Measurements from ENCODE around the gene MAML3. TPM values are rescaled to one million over a fixed set of nuclear protein-coding genes. Genes with fewer than 3 reads are reported as not detected.

MAML3 gene
- total RNA-seq, 5 donors from 2014 or later (not counting 1 experiment from before 2014, with no cell fraction given) = 2.0 to 3.4 (median 2.7) TPM

- Histone ChIP-seq H3K36me3 (ENCODE audit: control insufficient read depth in 2 of 2, extremely low read depth in 1 of 2, insufficient read depth in 1 of 2, low read length in 1 of 2) (no peaks in the 10 kb centered on the region), H3K4me1 (ENCODE audit: control insufficient read depth in 1 of 2, extremely low read depth in 1 of 2, insufficient read depth in 2 of 2, low read length in 2 of 2) (peaks cover 0 to 23% of the 10 kb centered on the region in 2 experiments), H3K9me3 (no peaks in the 10 kb centered on the region), H3K27ac (ENCODE audit: low read length) (no peak overlapping the region), H3K27me3 (replicated peaks in 1 of 2; ENCODE audit: control insufficient read depth in 2 of 2, extremely low read depth in 1 of 2, insufficient read depth in 2 of 2, low read length in 1 of 2) (no peaks in the 10 kb centered on the region), H3K4me3 (ENCODE audit: control insufficient read depth in 1 of 2, extremely low read depth in 1 of 2, low read length in 1 of 2) (no peak overlapping the region)
- Mint-ChIP-seq H3K27me3 (no peaks in the 10 kb centered on the region), H3K4me3 (no peak overlapping the region), H3K36me3 (no peaks in the 10 kb centered on the region), H3K4me1 (peaks cover 26 to 36% (median 31%) of the 10 kb centered on the region in 3 donors), H3K9me3 (no peaks in the 10 kb centered on the region), H3K27ac (no peak overlapping the region)
- WGBS (ENCODE audit: insufficient coverage) = 79% methylated on average over 4 of the region's 4 CpGs
- DNase-seq = no peak
- POLR2A ChIA-PET = no interaction called here
- no peak for ATAC-seq (replicated peaks in 1 of 4)
- CTCF ChIA-PET = no interaction called here
Measured at GRCh38 chr4:140118931-140119640, 34.9 kb downstream of the MAML3 start.

GRCh38 chr4:140117947-140118346 lies 36.0 kb downstream of the MAML3 start:
- Mint-ChIP-seq H3K4me3 (no peak overlapping the region), H3K36me3 (no peaks in the 10 kb centered on the region), H3K9me3 (no peaks in the 10 kb centered on the region), H3K27me3 (no peaks in the 10 kb centered on the region), H3K27ac (no peak overlapping the region), H3K4me1 (peaks cover 19 to 31% (median 20%) of the 10 kb centered on the region in 3 donors)
- Histone ChIP-seq H3K36me3 (ENCODE audit: control insufficient read depth in 2 of 2, extremely low read depth in 1 of 2, insufficient read depth in 1 of 2, low read length in 1 of 2) (no peaks in the 10 kb centered on the region), H3K27ac (ENCODE audit: low read length) (no peak overlapping the region), H3K4me1 (ENCODE audit: control insufficient read depth in 1 of 2, extremely low read depth in 1 of 2, insufficient read depth in 2 of 2, low read length in 2 of 2) (peaks cover 0 to 15% of the 10 kb centered on the region in 2 experiments), H3K9me3 (no peaks in the 10 kb centered on the region), H3K27me3 (replicated peaks in 1 of 2; ENCODE audit: control insufficient read depth in 2 of 2, extremely low read depth in 1 of 2, insufficient read depth in 2 of 2, low read length in 1 of 2) (no peaks in the 10 kb centered on the region), H3K4me3 (ENCODE audit: control insufficient read depth in 1 of 2, extremely low read depth in 1 of 2, low read length in 1 of 2) (no peak overlapping the region)
- ChIA-PET POLR2A (interaction anchor here in 1 of 2 donors (0.6 to 0.8 kb wide), 2 partner anchors 26 to 32 kb away, joined by 3 to 4 read pairs; no protein-coding TSS in a partner anchor), CTCF (no interaction called here)
- ATAC-seq (replicated peaks in 1 of 4) = no peak
- WGBS (ENCODE audit: insufficient coverage) = 100% methylated on average over 1 of the region's 5 CpGs
- DNase-seq = no peak

GRCh38 chr4:140116442-140117104 lies 37.4 kb downstream of the MAML3 start:
- ChIA-PET CTCF (interaction anchor here (0.8 to 1.1 kb wide), 3 partner anchors 16 to 63 kb away, joined by 3 to 5 read pairs (median 4); no protein-coding TSS in a partner anchor), POLR2A (no interaction called here)
- Mint-ChIP-seq H3K27me3 (no peaks in the 10 kb centered on the region), H3K9me3 (no peaks in the 10 kb centered on the region), H3K27ac (peak overlapping the region in 1 of 2 donors; percentile 35), H3K4me1 (peaks cover 16 to 27% (median 17%) of the 10 kb centered on the region in 3 donors), H3K4me3 (no peak overlapping the region), H3K36me3 (no peaks in the 10 kb centered on the region)
- ATAC-seq (replicated peaks in 1 of 4) = peak; percentile 78 to 93 (median 86)
- H3K27me3 ChIP-seq (replicated peaks in 1 of 2; ENCODE audit: control insufficient read depth in 2 of 2, extremely low read depth in 1 of 2, insufficient read depth in 2 of 2, low read length in 1 of 2) = no peaks in the 10 kb centered on the region
- H3K4me3 ChIP-seq (ENCODE audit: control insufficient read depth in 1 of 2, extremely low read depth in 1 of 2, low read length in 1 of 2) = no peak overlapping the region
- peak in 1 of 35 experiments; percentile 20 for DNase-seq
- H3K36me3 ChIP-seq (ENCODE audit: control insufficient read depth in 2 of 2, extremely low read depth in 1 of 2, insufficient read depth in 1 of 2, low read length in 1 of 2) = no peaks in the 10 kb centered on the region
- H3K27ac ChIP-seq (ENCODE audit: low read length) = no peak overlapping the region
- peaks cover 0 to 13% of the 10 kb centered on the region in 2 experiments for H3K4me1 ChIP-seq (ENCODE audit: control insufficient read depth in 1 of 2, extremely low read depth in 1 of 2, insufficient read depth in 2 of 2, low read length in 2 of 2)
- H3K9me3 ChIP-seq = no peaks in the 10 kb centered on the region
- 27% methylated on average over 3 of the region's 4 CpGs for WGBS (ENCODE audit: insufficient coverage)

GRCh38 chr4:140115140-140115539 lies 38.8 kb downstream of the MAML3 start:
- peaks cover 0 to 13% of the 10 kb centered on the region in 2 experiments for H3K4me1 ChIP-seq (ENCODE audit: control insufficient read depth in 1 of 2, extremely low read depth in 1 of 2, insufficient read depth in 2 of 2, low read length in 2 of 2)
- H3K27ac ChIP-seq (ENCODE audit: low read length) = no peak overlapping the region
- no peak overlapping the region for H3K4me3 ChIP-seq (ENCODE audit: control insufficient read depth in 1 of 2, extremely low read depth in 1 of 2, low read length in 1 of 2)
- no peaks in the 10 kb centered on the region for H3K9me3 ChIP-seq
- DNase-seq = no peak
- Mint-ChIP-seq H3K27me3 (no peaks in the 10 kb centered on the region), H3K9me3 (no peaks in the 10 kb centered on the region), H3K36me3 (no peaks in the 10 kb centered on the region), H3K27ac (no peak overlapping the region), H3K4me3 (no peak overlapping the region), H3K4me1 (peaks cover 16 to 27% (median 17%) of the 10 kb centered on the region in 3 donors)
- CTCF ChIA-PET = interaction anchor here in 1 of 2 donors (0.7 kb wide), 1 partner anchor 11 kb away, joined by 4 read pairs; no protein-coding TSS in a partner anchor
- no peaks in the 10 kb centered on the region for H3K27me3 ChIP-seq (replicated peaks in 1 of 2; ENCODE audit: control insufficient read depth in 2 of 2, extremely low read depth in 1 of 2, insufficient read depth in 2 of 2, low read length in 1 of 2)
- H3K36me3 ChIP-seq (ENCODE audit: control insufficient read depth in 2 of 2, extremely low read depth in 1 of 2, insufficient read depth in 1 of 2, low read length in 1 of 2) = no peaks in the 10 kb centered on the region
- POLR2A ChIA-PET = no interaction called here
- ATAC-seq (replicated peaks in 1 of 4) = no peak

- H3K36me3 Mint-ChIP-seq = no peaks in the 10 kb centered on the region
- Histone ChIP-seq H3K9me3 (no peaks in the 10 kb centered on the region), H3K4me3 (ENCODE audit: control insufficient read depth in 1 of 2, extremely low read depth in 1 of 2, low read length in 1 of 2) (no peak overlapping the region), H3K27me3 (replicated peaks in 1 of 2; ENCODE audit: control insufficient read depth in 2 of 2, extremely low read depth in 1 of 2, insufficient read depth in 2 of 2, low read length in 1 of 2) (no peaks in the 10 kb centered on the region), H3K36me3 (ENCODE audit: control insufficient read depth in 2 of 2, extremely low read depth in 1 of 2, insufficient read depth in 1 of 2, low read length in 1 of 2) (no peaks in the 10 kb centered on the region), H3K4me1 (ENCODE audit: control insufficient read depth in 1 of 2, extremely low read depth in 1 of 2, insufficient read depth in 2 of 2, low read length in 2 of 2) (peaks cover 0 to 18% of the 10 kb centered on the region in 2 experiments), H3K27ac (ENCODE audit: low read length) (no peak overlapping the region)
- H3K4me3 Mint-ChIP-seq = no peak overlapping the region
- H3K27ac Mint-ChIP-seq = no peak overlapping the region
- no peak for ATAC-seq (replicated peaks in 1 of 4)
- no peaks in the 10 kb centered on the region for H3K27me3 Mint-ChIP-seq
- POLR2A ChIA-PET = no interaction called here
- CTCF ChIA-PET = interaction anchor here in 1 of 2 donors (0.8 kb wide), 1 partner anchor 9 kb away, joined by 3 read pairs; no protein-coding TSS in a partner anchor
- no peaks in the 10 kb centered on the region for H3K9me3 Mint-ChIP-seq
- DNase-seq = no peak
- WGBS (ENCODE audit: insufficient coverage) = 42% methylated on average over 2 of the region's 2 CpGs
- peaks cover 19 to 32% (median 27%) of the 10 kb centered on the region in 3 donors for H3K4me1 Mint-ChIP-seq
Measured at GRCh38 chr4:140113653-140114052, 40.3 kb downstream of the MAML3 start.

GRCh38 chr4:140112576-140112975 lies 41.4 kb downstream of the MAML3 start:
- no peaks in the 10 kb centered on the region for H3K9me3 Mint-ChIP-seq
- POLR2A ChIA-PET = interaction anchor here in 1 of 2 donors (0.9 kb wide), 1 partner anchor 8 kb away, joined by 3 read pairs; no protein-coding TSS in a partner anchor

More at GRCh38 chr4:140112576-140112975, 41.4 kb downstream of the MAML3 start:
- Mint-ChIP-seq H3K36me3 (no peaks in the 10 kb centered on the region), H3K4me3 (no peak overlapping the region), H3K27me3 (no peaks in the 10 kb centered on the region), H3K4me1 (peaks cover 28 to 41% (median 35%) of the 10 kb centered on the region in 3 donors), H3K27ac (no peak overlapping the region)
- DNase-seq = no peak
- no peaks in the 10 kb centered on the region for H3K9me3 ChIP-seq
- peaks cover 0 to 20% of the 10 kb centered on the region in 2 experiments for H3K4me1 ChIP-seq (ENCODE audit: control insufficient read depth in 1 of 2, extremely low read depth in 1 of 2, insufficient read depth in 2 of 2, low read length in 2 of 2)
- no CpG with 5 or more reads among the region's 2 CpGs for WGBS (ENCODE audit: insufficient coverage)
- no peak overlapping the region for H3K4me3 ChIP-seq (ENCODE audit: control insufficient read depth in 1 of 2, extremely low read depth in 1 of 2, low read length in 1 of 2)
- no peak for ATAC-seq (replicated peaks in 1 of 4)
- CTCF ChIA-PET = no interaction called here
- no peak overlapping the region for H3K27ac ChIP-seq (ENCODE audit: low read length)
- no peaks in the 10 kb centered on the region for H3K36me3 ChIP-seq (ENCODE audit: control insufficient read depth in 2 of 2, extremely low read depth in 1 of 2, insufficient read depth in 1 of 2, low read length in 1 of 2)
- H3K27me3 ChIP-seq (replicated peaks in 1 of 2; ENCODE audit: control insufficient read depth in 2 of 2, extremely low read depth in 1 of 2, insufficient read depth in 2 of 2, low read length in 1 of 2) = no peaks in the 10 kb centered on the region

Measured in T-cell (primary cell).